ENCODE measurements around the gene ARID4B. TPM values are rescaled to one million over a fixed set of nuclear protein-coding genes. Genes with fewer than 3 reads are reported as not detected.
A peak's percentile ranks its signal among the peaks of the same experiment; 100 is the strongest.

The ARID4B gene, protein sequence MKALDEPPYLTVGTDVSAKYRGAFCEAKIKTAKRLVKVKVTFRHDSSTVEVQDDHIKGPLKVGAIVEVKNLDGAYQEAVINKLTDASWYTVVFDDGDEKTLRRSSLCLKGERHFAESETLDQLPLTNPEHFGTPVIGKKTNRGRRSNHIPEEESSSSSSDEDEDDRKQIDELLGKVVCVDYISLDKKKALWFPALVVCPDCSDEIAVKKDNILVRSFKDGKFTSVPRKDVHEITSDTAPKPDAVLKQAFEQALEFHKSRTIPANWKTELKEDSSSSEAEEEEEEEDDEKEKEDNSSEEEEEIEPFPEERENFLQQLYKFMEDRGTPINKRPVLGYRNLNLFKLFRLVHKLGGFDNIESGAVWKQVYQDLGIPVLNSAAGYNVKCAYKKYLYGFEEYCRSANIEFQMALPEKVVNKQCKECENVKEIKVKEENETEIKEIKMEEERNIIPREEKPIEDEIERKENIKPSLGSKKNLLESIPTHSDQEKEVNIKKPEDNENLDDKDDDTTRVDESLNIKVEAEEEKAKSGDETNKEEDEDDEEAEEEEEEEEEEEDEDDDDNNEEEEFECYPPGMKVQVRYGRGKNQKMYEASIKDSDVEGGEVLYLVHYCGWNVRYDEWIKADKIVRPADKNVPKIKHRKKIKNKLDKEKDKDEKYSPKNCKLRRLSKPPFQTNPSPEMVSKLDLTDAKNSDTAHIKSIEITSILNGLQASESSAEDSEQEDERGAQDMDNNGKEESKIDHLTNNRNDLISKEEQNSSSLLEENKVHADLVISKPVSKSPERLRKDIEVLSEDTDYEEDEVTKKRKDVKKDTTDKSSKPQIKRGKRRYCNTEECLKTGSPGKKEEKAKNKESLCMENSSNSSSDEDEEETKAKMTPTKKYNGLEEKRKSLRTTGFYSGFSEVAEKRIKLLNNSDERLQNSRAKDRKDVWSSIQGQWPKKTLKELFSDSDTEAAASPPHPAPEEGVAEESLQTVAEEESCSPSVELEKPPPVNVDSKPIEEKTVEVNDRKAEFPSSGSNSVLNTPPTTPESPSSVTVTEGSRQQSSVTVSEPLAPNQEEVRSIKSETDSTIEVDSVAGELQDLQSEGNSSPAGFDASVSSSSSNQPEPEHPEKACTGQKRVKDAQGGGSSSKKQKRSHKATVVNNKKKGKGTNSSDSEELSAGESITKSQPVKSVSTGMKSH (N-terminal part only)
- total RNA-seq (192 TPM), polyA plus RNA-seq (10 to 100 TPM; 52.6 to 63.4 (median 56.1) TPM)

DNA sequence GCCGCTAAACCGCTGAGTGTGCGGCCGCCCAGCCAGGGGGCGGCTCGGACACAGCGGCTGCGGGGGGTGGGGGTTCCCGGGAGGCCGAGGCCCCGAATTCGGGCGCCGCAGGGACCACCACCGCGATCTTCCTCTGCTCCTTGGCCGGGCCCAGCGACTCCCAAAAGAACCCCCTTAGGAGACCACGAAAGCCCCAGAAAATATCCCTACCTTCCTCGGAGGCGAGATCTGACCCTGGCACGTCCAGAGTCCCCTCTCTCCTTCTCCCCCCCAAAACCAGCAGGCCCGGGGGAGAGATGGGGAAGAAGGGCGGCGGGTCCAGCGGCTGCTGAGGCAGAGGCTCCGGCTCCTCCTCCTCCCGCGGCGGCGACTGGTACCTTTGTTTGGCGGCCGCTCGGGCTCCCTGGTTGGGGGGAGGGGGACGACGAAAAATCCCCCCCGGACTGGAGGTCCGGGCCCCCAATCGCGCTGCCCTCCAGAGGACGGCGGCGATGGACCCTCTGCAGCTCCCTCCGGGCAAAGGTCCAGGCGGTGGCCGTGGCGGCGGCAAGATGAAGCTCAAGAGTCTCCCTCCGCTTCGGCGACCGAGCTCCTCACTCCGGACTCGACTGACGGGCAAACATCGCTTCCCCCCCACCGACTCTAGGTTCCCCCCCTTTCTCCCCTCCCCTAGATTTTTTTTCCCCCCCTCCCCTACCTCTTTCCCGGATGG lies at the start of gene ARID4B:
Gene ARID4B, minus strand, starts transcription at position 621 of the 712 bp plus-strand sequence. CDS start 1,260 bp downstream, outside the sequence.
- Mint-ChIP-seq H3K27ac (peak within 1 kb of the TSS in 2 of 3 donors; percentile 94 to 96), H3K36me3 (peaks cover 9% of the 10 kb centered on the region), H3K4me3 (peak within 1 kb of the TSS; percentile 95 to 99 (median 98)), H3K27me3 (no peaks in the 10 kb centered on the region), H3K4me1 (peaks cover 9 to 35% (median 27%) of the 10 kb centered on the region in 4 donors), H3K9me3 (no peaks in the 10 kb centered on the region)
- H3K4me1 ChIP-seq (ENCODE audit: control insufficient read depth, insufficient read depth, low read length, poor library complexity, severe bottlenecking): peaks cover 71% of the 10 kb centered on the region
- H3K9me3 ChIP-seq (ENCODE audit: control insufficient read depth in 2 of 2, low read length in 2 of 2): no peaks in the 10 kb centered on the region
- DNase-seq: no peak
- peak within 1 kb of the TSS; percentile 97 for H3K27ac ChIP-seq (ENCODE audit: insufficient read depth, low read length, poor library complexity, severe bottlenecking)
- H3K27me3 ChIP-seq (ENCODE audit: control insufficient read depth, insufficient read depth, low read length): no peaks in the 10 kb centered on the region
- H3K36me3 ChIP-seq (ENCODE audit: control insufficient read depth, insufficient read depth, low read length): peaks cover 8% of the 10 kb centered on the region
- H3K4me3 ChIP-seq (ENCODE audit: low read depth, low read length): peak within 1 kb of the TSS; percentile 99
- no peak for ATAC-seq (ENCODE audit: low read depth in 2 of 2)

GRCh38 chr1:235375919-235376605 lies 48.1 kb upstream of the ARID4B start:
- no peak overlapping the region for H3K4me3 ChIP-seq (ENCODE audit: low read depth, low read length)
- peak overlapping the region; percentile 39 to 89 (median 69) for H3K27ac Mint-ChIP-seq
- peaks cover 36% of the 10 kb centered on the region for H3K36me3 Mint-ChIP-seq
- ATAC-seq (ENCODE audit: low read depth in 2 of 2) (no peak), DNase-seq (no peak)
- H3K4me1 Mint-ChIP-seq: peaks cover 10 to 23% (median 14%) of the 10 kb centered on the region in 4 donors
- peak overlapping the region in 1 of 4 donors; percentile 1 for H3K4me3 Mint-ChIP-seq
- no peaks in the 10 kb centered on the region for H3K4me1 ChIP-seq (ENCODE audit: control insufficient read depth, insufficient read depth, low read length, poor library complexity, severe bottlenecking)
- H3K9me3 Mint-ChIP-seq: peaks cover 0 to 2% (median 0%) of the 10 kb centered on the region in 7 donors
- H3K27me3 Mint-ChIP-seq: peaks cover 8% of the 10 kb centered on the region
- no peaks in the 10 kb centered on the region for H3K9me3 ChIP-seq (ENCODE audit: control insufficient read depth in 2 of 2, low read length in 2 of 2)
- no peaks in the 10 kb centered on the region for H3K27me3 ChIP-seq (ENCODE audit: control insufficient read depth, insufficient read depth, low read length)
- H3K36me3 ChIP-seq (ENCODE audit: control insufficient read depth, insufficient read depth, low read length): peaks cover 14% of the 10 kb centered on the region
- no peak overlapping the region for H3K27ac ChIP-seq (ENCODE audit: insufficient read depth, low read length, poor library complexity, severe bottlenecking)

- Histone ChIP-seq H3K27me3 (ENCODE audit: control insufficient read depth, insufficient read depth, low read length) (no peaks in the 10 kb centered on the region), H3K4me1 (ENCODE audit: control insufficient read depth, insufficient read depth, low read length, poor library complexity, severe bottlenecking) (peaks cover 20% of the 10 kb centered on the region), H3K27ac (ENCODE audit: insufficient read depth, low read length, poor library complexity, severe bottlenecking) (no peak overlapping the region), H3K4me3 (ENCODE audit: low read depth, low read length) (no peak overlapping the region), H3K9me3 (ENCODE audit: control insufficient read depth in 2 of 2, low read length in 2 of 2) (no peaks in the 10 kb centered on the region), H3K36me3 (ENCODE audit: control insufficient read depth, insufficient read depth, low read length) (no peaks in the 10 kb centered on the region)
- no peaks in the 10 kb centered on the region for H3K9me3 Mint-ChIP-seq
- H3K27me3 Mint-ChIP-seq: no peaks in the 10 kb centered on the region
- ATAC-seq (ENCODE audit: low read depth in 2 of 2): no peak
- peaks cover 8% of the 10 kb centered on the region for H3K36me3 Mint-ChIP-seq
- peak overlapping the region; percentile 5 to 90 (median 77) for H3K4me3 Mint-ChIP-seq
- H3K4me1 Mint-ChIP-seq: peaks cover 11 to 43% (median 29%) of the 10 kb centered on the region in 4 donors
- DNase-seq: no peak
- peak overlapping the region in 1 of 3 donors; percentile 81 for H3K27ac Mint-ChIP-seq
Observed at GRCh38 chr1:235369802-235370201, 41.8 kb upstream of the ARID4B start.

DNA sequence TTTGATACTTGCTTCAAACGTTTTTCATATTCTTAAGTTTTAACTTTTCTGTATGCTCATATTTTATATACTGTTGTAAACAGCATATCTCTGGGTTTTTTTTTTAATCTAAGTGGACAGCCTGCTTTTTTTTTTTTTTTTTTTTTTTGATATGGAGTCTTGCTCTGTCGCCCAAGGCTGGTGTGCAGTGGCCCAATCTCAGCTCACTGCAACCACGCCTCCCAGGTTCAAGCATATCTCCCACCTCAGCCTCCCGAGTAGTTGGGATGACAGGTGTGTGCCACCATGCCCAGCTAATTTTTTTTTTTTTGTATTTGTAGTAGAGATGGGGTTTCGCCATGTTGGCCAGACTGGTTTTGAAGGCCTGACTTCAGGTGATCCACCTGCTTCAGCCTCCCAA lies 40.4 kb upstream of the ARID4B start:
- no peaks in the 10 kb centered on the region for H3K27me3 ChIP-seq (ENCODE audit: control insufficient read depth, insufficient read depth, low read length)
- peak overlapping the region; percentile 90 to 99 (median 98) for H3K4me3 Mint-ChIP-seq
- H3K4me1 Mint-ChIP-seq: peaks cover 11 to 43% (median 28%) of the 10 kb centered on the region in 4 donors
- no peaks in the 10 kb centered on the region for H3K9me3 Mint-ChIP-seq
- H3K4me1 ChIP-seq (ENCODE audit: control insufficient read depth, insufficient read depth, low read length, poor library complexity, severe bottlenecking): peaks cover 20% of the 10 kb centered on the region
- H3K27ac ChIP-seq (ENCODE audit: insufficient read depth, low read length, poor library complexity, severe bottlenecking): no peak overlapping the region
- DNase-seq (no peak), ATAC-seq (ENCODE audit: low read depth in 2 of 2) (no peak)
- peaks cover 5% of the 10 kb centered on the region for H3K36me3 Mint-ChIP-seq
- peak overlapping the region in 2 of 3 donors; percentile 96 to 97 for H3K27ac Mint-ChIP-seq
- no peaks in the 10 kb centered on the region for H3K36me3 ChIP-seq (ENCODE audit: control insufficient read depth, insufficient read depth, low read length)
- no peaks in the 10 kb centered on the region for H3K9me3 ChIP-seq (ENCODE audit: control insufficient read depth in 2 of 2, low read length in 2 of 2)
- H3K4me3 ChIP-seq (ENCODE audit: low read depth, low read length): peak overlapping the region; percentile 89
- no peaks in the 10 kb centered on the region for H3K27me3 Mint-ChIP-seq

DNA sequence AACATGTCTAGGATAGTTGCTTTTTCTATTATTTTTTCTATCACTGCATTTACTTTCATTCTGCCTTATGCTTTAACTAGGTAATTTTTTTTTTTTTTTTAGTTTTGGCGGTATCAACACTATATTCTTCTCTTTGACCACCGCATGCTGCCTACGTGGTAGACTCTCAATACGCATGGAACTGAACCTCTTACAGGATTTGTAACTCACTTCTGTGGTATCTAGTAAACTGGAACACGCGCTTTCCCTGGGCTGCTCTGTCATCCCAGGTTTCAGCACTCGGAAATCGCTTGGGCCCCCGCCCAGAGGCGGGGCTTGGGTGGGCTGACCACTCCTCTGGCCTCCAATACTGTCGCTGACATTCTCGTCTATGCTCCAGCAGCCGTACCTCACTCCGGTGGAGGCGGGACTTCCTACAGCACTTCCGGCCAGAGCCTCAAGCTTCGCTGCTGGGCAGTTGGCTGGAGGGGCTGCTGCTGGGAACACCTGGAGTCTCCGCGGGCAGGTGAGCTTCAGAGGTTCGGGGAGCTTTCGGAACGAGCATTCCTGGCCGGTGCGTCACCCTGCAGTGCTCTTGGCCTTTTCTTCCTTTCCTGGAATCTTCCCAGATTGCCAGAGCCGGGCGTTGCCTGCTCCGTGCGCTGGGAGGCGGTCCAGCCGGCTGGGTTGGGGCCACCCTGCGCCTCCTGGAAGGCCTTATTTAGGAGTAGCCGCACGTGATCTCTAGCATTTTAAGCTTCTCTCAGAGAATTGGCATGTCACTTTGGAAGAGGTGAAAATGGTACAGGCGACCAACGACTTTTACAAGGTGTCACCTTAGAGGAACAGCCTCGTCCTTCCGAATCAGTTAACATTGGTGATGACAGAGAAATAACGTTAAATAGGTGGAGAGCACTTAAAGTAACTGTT lies 39.3 kb upstream of the ARID4B start, which contains the start of gene TBCE:
Gene TBCE, plus strand, starts transcription at position 428 of the 909 bp plus-strand sequence. CDS start 12,623 bp downstream, outside the sequence.
- H3K27ac ChIP-seq (ENCODE audit: insufficient read depth, low read length, poor library complexity, severe bottlenecking): peak within 1 kb of the TSS; percentile 73
- H3K4me1 Mint-ChIP-seq: peaks cover 6 to 39% (median 27%) of the 10 kb centered on the region in 4 donors
- peaks cover 3% of the 10 kb centered on the region for H3K36me3 Mint-ChIP-seq
- peak within 1 kb of the TSS; percentile 90 to 99 (median 98) for H3K4me3 Mint-ChIP-seq
- H3K27ac Mint-ChIP-seq: peak within 1 kb of the TSS; percentile 94 to 97 (median 96)
- H3K27me3 Mint-ChIP-seq: no peaks in the 10 kb centered on the region
- no peaks in the 10 kb centered on the region for H3K36me3 ChIP-seq (ENCODE audit: control insufficient read depth, insufficient read depth, low read length)
- peak; percentile 98 for ATAC-seq (ENCODE audit: low read depth in 2 of 2)
- DNase-seq: peak; percentile 75 to 93 (median 78)
- no peaks in the 10 kb centered on the region for H3K9me3 ChIP-seq (ENCODE audit: control insufficient read depth in 2 of 2, low read length in 2 of 2)
- peak within 1 kb of the TSS; percentile 89 for H3K4me3 ChIP-seq (ENCODE audit: low read depth, low read length)
- H3K27me3 ChIP-seq (ENCODE audit: control insufficient read depth, insufficient read depth, low read length): no peaks in the 10 kb centered on the region
- H3K4me1 ChIP-seq (ENCODE audit: control insufficient read depth, insufficient read depth, low read length, poor library complexity, severe bottlenecking): peaks cover 20% of the 10 kb centered on the region
- no peaks in the 10 kb centered on the region for H3K9me3 Mint-ChIP-seq

GRCh38 chr1:235366286-235366685 lies 38.3 kb upstream of the ARID4B start:
- no peak for ATAC-seq (ENCODE audit: low read depth in 2 of 2)
- peak overlapping the region; percentile 91 to 97 (median 96) for H3K27ac Mint-ChIP-seq
- peak overlapping the region; percentile 89 for H3K4me3 ChIP-seq (ENCODE audit: low read depth, low read length)
- H3K27me3 Mint-ChIP-seq: no peaks in the 10 kb centered on the region
- H3K4me1 Mint-ChIP-seq: peaks cover 6 to 39% (median 27%) of the 10 kb centered on the region in 4 donors
- H3K36me3 ChIP-seq (ENCODE audit: control insufficient read depth, insufficient read depth, low read length): no peaks in the 10 kb centered on the region
- H3K9me3 Mint-ChIP-seq: no peaks in the 10 kb centered on the region
- no peaks in the 10 kb centered on the region for H3K9me3 ChIP-seq (ENCODE audit: control insufficient read depth in 2 of 2, low read length in 2 of 2)
- no peak overlapping the region for H3K27ac ChIP-seq (ENCODE audit: insufficient read depth, low read length, poor library complexity, severe bottlenecking)
- H3K4me3 Mint-ChIP-seq: peak overlapping the region; percentile 90 to 99 (median 98)
- H3K4me1 ChIP-seq (ENCODE audit: control insufficient read depth, insufficient read depth, low read length, poor library complexity, severe bottlenecking): peaks cover 20% of the 10 kb centered on the region
- DNase-seq: no peak
- H3K36me3 Mint-ChIP-seq: no peaks in the 10 kb centered on the region
- no peaks in the 10 kb centered on the region for H3K27me3 ChIP-seq (ENCODE audit: control insufficient read depth, insufficient read depth, low read length)
